Dermis blood vessel endothelial cell (primary cell): ENCODE data around the gene RSPH3. TPM values are rescaled to one million over a fixed set of nuclear protein-coding genes. Genes with fewer than 3 reads are reported as not detected.
A peak's percentile ranks its signal among the peaks of the same experiment; 100 is the strongest.
"Not testable (repeated sequence)": the region's sequence is repeated elsewhere in the genome, so short reads cannot be mapped to it uniquely, and the experiment has no call there.

Experiments used
- DNase-seq: peaks from one replicate; pipeline ENCODE4 v3.0.0; 2010
- total RNA-seq: library from RNA; depleted of rRNA; stranded (reverse); fragments of >200 nt; gene quantifications from 2 replicates; pipeline ENCODE4 v1.2.3, GENCODE V29; 2014

RSPH3 gene
- 2.6 and 3.1 TPM in 2 replicates for total RNA-seq

GRCh38 chr6:158999666-159000403 lies at the start of gene RSPH3:
RSPH3 (minus strand) TSS chr6:159000202; CDS start chr6:158999550, 652 bp downstream.
- peak; percentile 77 for DNase-seq

GRCh38 chr6:159047891-159048685 lies 48.1 kb upstream of the RSPH3 start:
- DNase-seq, result no peak

GRCh38 chr6:159045801-159046200 lies 45.8 kb upstream of the RSPH3 start:
- no peak for DNase-seq

GRCh38 chr6:159044899-159045727 lies 45.1 kb upstream of the RSPH3 start, which contains the start of gene TAGAP:
TAGAP (minus strand) TSS chr6:159044991; CDS start chr6:159044146, 845 bp downstream.
- DNase-seq, result no peak

GRCh38 chr6:159043947-159044346 lies 43.9 kb upstream of the RSPH3 start:
- DNase-seq, result no peak

- no peak for DNase-seq
These were observed 43.2 kb upstream of the RSPH3 start for GRCh38 chr6:159043251-159043650.

GRCh38 chr6:159042826-159043181 lies 42.8 kb upstream of the RSPH3 start:
- DNase-seq, result no peak

GRCh38 chr6:159042003-159042825 lies 42.2 kb upstream of the RSPH3 start:
- DNase-seq, result peak; percentile 76

GRCh38 chr6:159041181-159041580 lies 41.2 kb upstream of the RSPH3 start:
- DNase-seq, result no peak

GRCh38 chr6:159039885-159040258 lies 39.9 kb upstream of the RSPH3 start:
- DNase-seq, result no peak

- no peak for DNase-seq
These were observed 39.2 kb upstream of the RSPH3 start for GRCh38 chr6:159038914-159039884.

GRCh38 chr6:159038318-159038717 lies 38.3 kb upstream of the RSPH3 start:
- not testable (repeated sequence) for DNase-seq

GRCh38 chr6:159037756-159038290 lies 37.8 kb upstream of the RSPH3 start:
- no peak for DNase-seq

- DNase-seq, result no peak
These were observed 36.7 kb upstream of the RSPH3 start for GRCh38 chr6:159036673-159037072.

- no peak for DNase-seq
These were observed 35.9 kb upstream of the RSPH3 start for GRCh38 chr6:159035891-159036290.

GRCh38 chr6:159033160-159034049 lies 33.4 kb upstream of the RSPH3 start:
- no peak for DNase-seq

- DNase-seq, result no peak
These were observed 31.8 kb upstream of the RSPH3 start for GRCh38 chr6:159031846-159032245.

GRCh38 chr6:159030168-159030567 lies 30.2 kb upstream of the RSPH3 start:
- DNase-seq, result no peak

GRCh38 chr6:159025224-159025623 lies 25.2 kb upstream of the RSPH3 start:
- DNase-seq, result not testable (repeated sequence)

GRCh38 chr6:159023893-159024292 lies 23.9 kb upstream of the RSPH3 start:
- no peak for DNase-seq
